GM19240 (cell line): ENCODE results near the gene RUSF1.
A peak's percentile ranks its signal among the peaks of the same experiment; 100 is the strongest.
"Not testable (repeated sequence)": the region's sequence is repeated elsewhere in the genome, so short reads cannot be mapped to it uniquely, and the experiment has no call there.

Experiments
- DNase-seq: peaks from one replicate; pipeline ENCODE4 v3.0.0; 2011; ENCODE audit warnings: low spot score; ENCODE audit not compliant: insufficient read length

Gene RUSF1

GRCh38 chr16:31507929-31508705, at the start of gene RUSF1:
Gene RUSF1, minus strand, starts transcription at chr16:31508391. Its CDS starts 18 bp downstream, at chr16:31508373.
- peak; percentile 68 for DNase-seq

DNA sequence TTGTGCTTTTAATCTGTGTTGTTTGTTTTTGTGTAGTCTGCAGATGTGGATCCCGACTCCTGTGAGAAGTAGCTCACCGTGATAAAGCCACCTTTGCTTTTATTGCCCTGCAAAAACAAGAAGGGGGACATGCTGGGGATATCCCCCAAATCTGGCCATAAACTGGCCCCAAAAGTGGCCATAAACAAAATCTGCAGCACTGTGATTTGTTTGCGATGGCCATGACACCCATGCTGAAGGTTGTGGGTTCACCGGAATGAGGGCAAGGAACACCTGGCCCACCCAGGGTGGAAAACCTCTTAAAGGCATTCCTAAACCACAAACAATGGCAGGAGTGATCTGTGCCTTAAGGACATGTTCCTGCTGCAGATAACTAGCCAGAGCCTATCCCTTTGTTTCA, 34.6 kb upstream of the RUSF1 start:
- DNase-seq, result no peak

DNA sequence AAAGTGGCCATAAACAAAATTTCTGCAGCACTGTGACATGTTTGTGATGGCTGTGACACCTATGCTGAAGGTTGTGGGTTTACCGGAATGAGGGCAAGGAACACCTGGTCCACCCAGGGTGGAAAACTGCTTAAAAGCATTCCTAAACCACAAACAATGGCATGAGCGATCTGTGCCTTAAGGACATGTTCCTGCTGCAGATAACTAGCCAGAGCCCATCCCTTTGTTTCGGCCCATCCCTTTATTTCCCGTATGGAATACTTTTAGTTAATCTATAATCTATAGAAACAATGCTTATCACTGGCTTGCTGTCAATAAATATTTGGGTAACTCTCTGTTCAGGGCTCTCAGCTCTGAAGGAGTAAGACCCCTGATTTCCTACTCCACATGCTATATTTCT, 31.6 kb upstream of the RUSF1 start:
- DNase-seq, result not testable (repeated sequence)

GRCh38 chr16:31538243-31538598, 30.0 kb upstream of the RUSF1 start:
- not testable (repeated sequence) for DNase-seq

DNA sequence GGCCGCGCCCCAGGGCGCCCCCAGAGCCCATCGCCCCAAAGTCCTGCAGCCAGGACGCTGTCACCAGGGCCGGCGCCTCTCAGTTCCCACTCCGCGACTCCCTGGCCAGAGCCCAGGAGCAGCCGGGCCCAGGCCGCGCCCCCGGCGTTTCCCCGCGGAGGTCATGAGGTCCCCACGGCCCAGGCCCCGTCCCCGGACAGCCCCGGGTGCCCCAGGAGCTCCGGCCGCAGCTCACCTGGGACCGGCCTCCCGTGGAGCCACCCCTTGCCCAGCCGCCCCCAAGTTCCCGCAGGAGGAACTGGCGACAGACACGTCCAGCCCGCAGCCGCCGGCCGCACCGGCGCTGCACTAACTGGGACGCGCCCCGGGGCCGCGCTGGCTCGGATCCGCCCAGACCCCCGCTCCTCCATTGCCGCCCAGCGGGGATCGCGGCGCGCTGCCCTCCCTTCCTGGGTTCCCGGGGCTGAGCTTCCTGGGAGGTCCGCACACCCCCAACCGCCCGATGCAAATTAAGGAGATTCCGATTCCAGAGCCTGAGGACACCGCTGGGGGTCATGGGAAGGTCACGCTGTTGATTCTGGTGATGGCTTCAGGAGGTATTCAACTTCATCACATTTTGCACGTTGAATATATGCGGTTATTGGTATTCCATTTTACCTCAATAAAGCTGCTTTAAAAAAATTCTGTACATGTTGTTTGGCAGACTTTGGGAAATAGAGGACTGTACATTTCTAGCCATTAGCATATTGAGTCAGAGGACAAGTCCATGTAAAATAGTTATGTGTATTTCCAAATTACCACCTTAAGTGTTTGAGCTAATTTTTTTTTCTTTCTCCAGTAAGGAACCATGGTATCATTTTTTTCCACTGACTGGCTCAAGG, 29.4 kb upstream of the RUSF1 start:
- no peak for DNase-seq

DNA sequence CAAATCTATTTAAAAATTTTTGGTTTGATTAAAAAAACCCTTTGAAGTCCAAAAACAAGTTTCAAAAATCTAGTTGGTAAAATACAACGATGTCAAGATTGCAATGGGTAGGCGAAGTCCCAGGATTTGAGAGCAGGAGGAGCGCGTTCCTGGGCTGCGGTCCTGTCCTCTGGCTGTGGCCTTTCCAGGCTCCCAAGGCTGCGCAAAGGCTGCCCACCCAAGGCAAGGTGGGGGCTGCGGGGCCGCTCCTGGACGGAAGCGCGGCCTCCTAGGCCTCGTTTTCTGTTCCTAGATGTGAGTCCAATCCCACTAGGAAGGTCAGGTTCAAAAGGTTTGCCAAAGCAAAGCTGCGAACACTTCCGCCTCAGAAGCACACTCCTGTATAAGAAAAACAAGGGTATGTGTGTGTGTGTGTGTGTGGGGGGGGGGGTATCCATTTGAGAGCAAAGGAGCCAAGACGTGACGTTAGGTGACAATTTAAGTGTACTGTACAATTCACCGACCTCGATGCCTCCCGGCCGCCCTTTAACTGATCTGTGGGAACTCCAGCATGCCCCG, 28.7 kb upstream of the RUSF1 start:
- no peak for DNase-seq

- no peak for DNase-seq
These were observed 27.5 kb upstream of the RUSF1 start for GRCh38 chr16:31535737-31536136.

DNA sequence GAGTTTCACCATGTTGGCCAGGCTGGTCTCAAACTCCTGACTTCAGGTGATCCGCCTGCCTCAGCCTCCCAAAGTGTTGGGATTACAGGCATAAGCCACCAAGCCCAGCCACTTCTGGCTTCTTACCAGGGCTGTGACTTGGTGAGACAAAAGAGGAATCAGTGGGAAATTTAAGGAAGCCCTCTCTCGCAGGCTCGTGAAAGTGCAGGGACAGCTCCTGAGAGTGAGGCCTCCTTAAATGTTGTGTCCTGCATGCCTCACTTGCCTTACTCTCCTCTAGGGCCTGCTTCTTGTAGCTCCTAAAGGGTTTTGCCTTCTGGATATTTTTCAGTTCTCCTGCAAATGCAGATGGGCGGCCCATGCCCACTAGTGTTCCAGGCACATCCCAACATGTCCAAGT, 24.7 kb upstream of the RUSF1 start:
- no peak for DNase-seq

- no peak for DNase-seq
These were observed 23.9 kb upstream of the RUSF1 start for GRCh38 chr16:31532120-31532519.

DNA sequence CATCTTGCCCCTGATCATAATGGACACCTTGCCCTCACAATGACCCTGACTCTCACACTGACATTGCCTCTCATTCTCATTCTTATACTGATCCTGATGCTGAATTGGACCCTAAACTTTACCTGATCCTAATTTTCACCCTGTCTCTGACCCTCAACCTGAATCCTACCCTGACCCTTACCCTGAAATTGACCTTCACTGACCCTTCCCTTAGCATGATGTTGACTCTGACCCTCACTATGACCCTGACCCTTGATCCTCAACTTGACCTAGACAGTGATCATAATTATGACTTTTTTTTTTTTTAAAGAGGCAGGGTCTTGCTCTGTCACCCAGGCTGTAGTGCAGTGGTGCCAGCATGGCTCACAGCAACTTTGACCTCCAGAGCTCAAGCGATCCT, 22.9 kb upstream of the RUSF1 start:
- DNase-seq, result no peak

DNA sequence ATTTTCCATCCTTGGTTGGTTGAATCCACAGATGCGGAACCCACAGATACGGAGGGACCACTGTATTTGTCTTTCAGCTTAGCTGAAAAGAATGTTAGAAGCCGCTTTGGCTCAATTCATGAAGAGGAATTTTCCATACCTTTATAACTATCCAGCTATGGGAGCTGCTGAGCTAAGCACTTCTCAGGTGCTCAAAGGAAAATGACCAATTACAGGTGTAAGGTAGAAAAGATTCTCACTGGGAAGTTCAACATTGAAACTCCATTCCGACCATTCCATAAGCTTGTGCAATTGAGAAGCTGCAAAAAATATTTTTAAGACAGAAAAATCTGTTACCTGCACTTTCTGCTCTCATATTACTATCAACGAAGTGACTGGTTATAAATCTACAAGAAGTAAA, 22.2 kb upstream of the RUSF1 start:
- DNase-seq, result no peak

GRCh38 chr16:31529937-31530312, 21.7 kb upstream of the RUSF1 start:
- DNase-seq, result no peak

DNA sequence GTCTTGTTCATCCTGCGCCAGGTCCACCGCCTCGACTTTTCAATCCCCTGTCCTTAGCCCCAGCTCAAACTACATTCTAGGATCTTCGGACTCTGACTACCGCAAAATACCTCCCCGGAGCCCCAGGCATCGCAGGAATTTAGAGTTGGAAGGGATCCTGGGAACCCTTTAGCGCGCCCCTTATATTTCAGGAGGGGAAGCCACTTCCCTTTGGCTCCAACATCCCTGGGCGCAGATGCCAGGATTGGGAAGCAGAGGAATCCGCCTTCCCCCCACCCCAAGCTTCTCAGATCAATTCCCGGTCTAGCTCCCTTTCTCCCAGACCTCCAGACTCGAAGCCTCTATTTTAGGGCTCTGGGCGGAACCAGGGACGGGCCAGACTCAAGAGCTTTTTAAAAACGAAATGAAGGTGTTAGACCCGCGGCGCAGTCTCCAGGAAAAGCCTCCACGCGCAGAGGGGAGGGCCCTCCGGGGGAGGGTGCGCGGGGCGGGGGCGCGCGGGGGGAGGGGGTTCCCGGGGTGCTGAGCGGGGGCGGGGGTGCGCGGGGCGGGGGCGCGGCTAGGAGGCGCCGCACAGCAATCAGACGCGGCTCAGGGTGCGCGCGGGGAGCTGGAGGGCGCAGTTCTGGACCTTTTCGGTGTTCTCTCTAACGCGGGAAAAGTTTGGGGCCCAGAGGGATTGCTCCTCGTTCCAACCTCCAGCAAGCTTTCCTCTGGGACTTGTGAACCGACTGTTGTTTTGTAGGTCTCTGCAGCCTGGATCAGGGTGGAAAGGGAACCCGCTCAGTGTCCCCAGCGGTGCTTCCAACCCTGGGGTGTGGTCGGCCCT, 21.1 kb upstream of the RUSF1 start:
- no peak for DNase-seq

DNA sequence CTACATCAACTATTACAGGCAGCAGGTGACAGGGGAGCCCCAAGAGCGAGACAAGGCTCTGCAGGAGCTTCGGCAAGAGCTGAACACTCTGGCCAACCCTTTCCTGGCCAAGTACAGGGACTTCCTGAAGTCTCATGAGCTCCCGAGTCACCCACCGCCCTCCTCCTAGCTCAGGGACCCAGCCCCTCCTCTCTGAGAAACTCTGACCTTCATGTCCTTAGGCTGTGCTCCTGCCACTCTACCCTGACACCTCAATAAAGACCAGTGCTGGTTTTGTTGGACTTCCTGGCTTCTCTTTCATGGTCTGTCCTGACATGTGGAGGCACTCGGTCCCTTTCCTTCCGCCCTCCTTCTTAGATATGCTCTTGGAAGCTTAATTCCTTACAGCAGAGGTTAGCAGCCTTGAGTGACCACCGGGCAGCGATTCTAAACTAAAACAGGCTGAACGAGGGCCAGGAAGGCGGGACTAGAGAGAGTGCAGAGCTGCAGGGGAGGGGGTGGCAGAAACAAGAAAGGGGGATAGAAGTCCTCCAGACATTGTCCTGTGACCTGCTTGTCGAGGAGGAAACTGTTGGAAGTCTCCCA, 20.4 kb upstream of the RUSF1 start:
- DNase-seq, result no peak

DNA sequence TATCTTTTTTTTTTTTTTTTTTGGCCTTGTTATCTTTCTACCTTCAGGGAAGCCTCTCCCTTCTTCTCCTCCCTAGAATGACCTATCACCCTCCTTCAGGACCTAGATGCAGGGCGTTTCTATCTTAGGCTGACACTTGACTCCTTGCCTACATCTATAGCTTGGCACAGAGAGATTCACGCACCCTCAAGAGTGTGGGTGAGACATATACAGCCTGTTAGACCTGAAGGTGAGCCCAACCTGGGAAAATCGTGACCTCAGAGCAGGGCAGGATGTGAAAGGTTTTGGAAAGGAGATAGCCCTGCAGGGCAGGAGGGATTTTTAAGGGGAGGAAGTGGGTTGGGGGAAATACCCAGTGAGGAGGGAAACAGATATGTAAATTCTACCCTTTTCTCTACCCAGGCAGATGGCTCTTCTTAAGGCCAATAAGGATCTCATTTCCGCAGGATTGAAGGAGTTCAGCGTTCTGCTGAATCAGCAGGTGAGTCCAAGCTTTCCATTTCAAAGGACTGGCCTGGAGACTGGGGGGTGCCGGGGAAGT, 19.6 kb upstream of the RUSF1 start, which contains the start of gene AHSP:
Gene AHSP, plus strand, starts transcription at position 167 of the 541 bp plus-strand sequence. Its CDS starts 240 bp downstream, at position 407.
- no peak for DNase-seq

- no peak for DNase-seq
These were observed 16.9 kb upstream of the RUSF1 start for GRCh38 chr16:31525113-31525512.

- not testable (repeated sequence) for DNase-seq
These were observed 15.6 kb upstream of the RUSF1 start for GRCh38 chr16:31523768-31524167.

- no peak for DNase-seq
These were observed 13.9 kb upstream of the RUSF1 start for GRCh38 chr16:31522071-31522470.

GRCh38 chr16:31521368-31521767, 13.2 kb upstream of the RUSF1 start:
- no peak for DNase-seq

DNA sequence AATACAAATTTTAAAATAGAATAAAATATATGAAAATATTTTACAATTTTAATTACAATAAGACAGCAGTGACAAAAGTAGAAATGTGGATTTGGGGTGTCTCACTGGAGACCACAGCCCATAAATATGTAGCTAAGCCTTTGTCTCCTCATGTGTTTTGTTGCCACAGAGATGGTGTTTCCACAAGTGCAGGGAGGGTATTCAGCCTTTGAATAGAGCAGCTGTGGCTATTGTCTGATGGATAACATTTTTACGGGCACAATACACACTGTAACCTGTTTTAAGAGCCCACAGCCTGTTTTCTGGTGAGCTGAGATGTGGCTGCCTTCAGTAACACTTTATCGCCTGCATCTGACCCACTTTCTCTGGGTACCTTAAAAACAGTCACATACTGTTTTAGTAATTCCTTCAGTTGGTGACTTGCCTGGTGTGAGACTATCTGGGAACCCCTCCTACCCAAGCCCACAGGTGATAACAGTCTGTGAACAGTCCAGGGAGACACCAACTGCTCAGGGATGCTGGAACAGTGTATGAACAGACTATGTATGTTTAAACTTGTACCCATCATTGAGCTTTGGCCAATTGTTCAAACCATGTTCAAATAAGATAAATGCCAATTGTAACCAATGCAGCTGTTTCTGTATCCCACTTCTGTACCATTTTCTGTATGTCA, 11.7 kb upstream of the RUSF1 start:
- DNase-seq, result no peak
